ENCODE measurements around the gene STX5. TPM values are rescaled to one million over a fixed set of nuclear protein-coding genes. Genes with fewer than 3 reads are reported as not detected.
"Not testable (repeated sequence)": the region's sequence is repeated elsewhere in the genome, so short reads cannot be mapped to it uniquely, and the experiment has no call there.

STX5 gene
- total RNA-seq, 5 donors from 2014 or later (not counting 1 experiment from before 2014, with no cell fraction given) = 49.3 to 132 (median 58.0) TPM

GRCh38 chr11:62875698-62876478 lies 44.0 kb upstream of the STX5 start:
- ChIA-PET CTCF (no interaction called here), POLR2A (interaction anchor here in 1 of 2 donors (0.6 kb wide), 1 partner anchor 76 kb away, joined by 6 read pairs; no protein-coding TSS in a partner anchor)
- 95% methylated on average over 3 of the region's 7 CpGs for WGBS (ENCODE audit: insufficient coverage)
- Mint-ChIP-seq H3K4me1 (peaks cover 11 to 19% (median 12%) of the 10 kb centered on the region in 3 donors), H3K4me3 (no peak overlapping the region), H3K36me3 (no peaks in the 10 kb centered on the region), H3K27me3 (no peaks in the 10 kb centered on the region), H3K27ac (no peak overlapping the region), H3K9me3 (no peaks in the 10 kb centered on the region)
- H3K4me3 ChIP-seq (ENCODE audit: control insufficient read depth in 1 of 2, extremely low read depth in 1 of 2, low read length in 1 of 2) = no peak overlapping the region
- no peak overlapping the region for H3K27ac ChIP-seq (ENCODE audit: low read length)
- ATAC-seq (replicated peaks in 1 of 4) = no peak
- no peaks in the 10 kb centered on the region for H3K27me3 ChIP-seq (replicated peaks in 1 of 2; ENCODE audit: control insufficient read depth in 2 of 2, extremely low read depth in 1 of 2, insufficient read depth in 2 of 2, low read length in 1 of 2)
- H3K4me1 ChIP-seq (ENCODE audit: control insufficient read depth in 1 of 2, extremely low read depth in 1 of 2, insufficient read depth in 2 of 2, low read length in 2 of 2) = peaks cover 2 to 12% of the 10 kb centered on the region in 2 experiments
- no peak for DNase-seq
- no peaks in the 10 kb centered on the region for H3K9me3 ChIP-seq
- no peaks in the 10 kb centered on the region for H3K36me3 ChIP-seq (ENCODE audit: control insufficient read depth in 2 of 2, extremely low read depth in 1 of 2, insufficient read depth in 1 of 2, low read length in 1 of 2)

GRCh38 chr11:62874851-62875250 lies 43.0 kb upstream of the STX5 start:
- DNase-seq (no peak), ATAC-seq (replicated peaks in 1 of 4) (no peak)
- Histone ChIP-seq H3K27ac (ENCODE audit: low read length) (no peak overlapping the region), H3K36me3 (ENCODE audit: control insufficient read depth in 2 of 2, extremely low read depth in 1 of 2, insufficient read depth in 1 of 2, low read length in 1 of 2) (no peaks in the 10 kb centered on the region), H3K4me1 (ENCODE audit: control insufficient read depth in 1 of 2, extremely low read depth in 1 of 2, insufficient read depth in 2 of 2, low read length in 2 of 2) (peaks cover 0 to 4% of the 10 kb centered on the region in 2 experiments), H3K9me3 (no peaks in the 10 kb centered on the region), H3K4me3 (ENCODE audit: control insufficient read depth in 1 of 2, extremely low read depth in 1 of 2, low read length in 1 of 2) (no peak overlapping the region), H3K27me3 (replicated peaks in 1 of 2; ENCODE audit: control insufficient read depth in 2 of 2, extremely low read depth in 1 of 2, insufficient read depth in 2 of 2, low read length in 1 of 2) (no peaks in the 10 kb centered on the region)
- Mint-ChIP-seq H3K4me1 (peaks cover 4 to 11% (median 4%) of the 10 kb centered on the region in 3 donors), H3K27me3 (no peaks in the 10 kb centered on the region), H3K9me3 (no peaks in the 10 kb centered on the region), H3K36me3 (no peaks in the 10 kb centered on the region), H3K4me3 (no peak overlapping the region), H3K27ac (no peak overlapping the region)
- 100% methylated on average over 3 of the region's 7 CpGs for WGBS (ENCODE audit: insufficient coverage)
- ChIA-PET POLR2A (no interaction called here), CTCF (no interaction called here)

- ATAC-seq (replicated peaks in 1 of 4) (no peak), DNase-seq (no peak)
- no peak overlapping the region for H3K27ac Mint-ChIP-seq
- H3K27ac ChIP-seq (ENCODE audit: low read length) = no peak overlapping the region
- no peak overlapping the region for H3K4me3 Mint-ChIP-seq
- no peaks in the 10 kb centered on the region for H3K27me3 Mint-ChIP-seq
- no peak overlapping the region for H3K4me3 ChIP-seq (ENCODE audit: control insufficient read depth in 1 of 2, extremely low read depth in 1 of 2, low read length in 1 of 2)
- H3K9me3 ChIP-seq = no peaks in the 10 kb centered on the region
- H3K9me3 Mint-ChIP-seq = no peaks in the 10 kb centered on the region
- ChIA-PET CTCF (interaction anchor here (0.6 to 0.7 kb wide), 3 partner anchors 33 to 806 kb away, joined by 3 to 5 read pairs (median 4); partner anchors contain the start of gene POLR2G (in 1 of the 2)), POLR2A (interaction anchor here (0.6 kb wide), 5 partner anchors 11 to 86 kb away, joined by 4 to 8 read pairs (median 4); no protein-coding TSS in a partner anchor)
- H3K36me3 Mint-ChIP-seq = no peaks in the 10 kb centered on the region
- no peaks in the 10 kb centered on the region for H3K27me3 ChIP-seq (replicated peaks in 1 of 2; ENCODE audit: control insufficient read depth in 2 of 2, extremely low read depth in 1 of 2, insufficient read depth in 2 of 2, low read length in 1 of 2)
- H3K4me1 Mint-ChIP-seq = peaks cover 6% of the 10 kb centered on the region in 3 donors
- WGBS (ENCODE audit: insufficient coverage) = 81% methylated on average over 3 of the region's 6 CpGs
- no peaks in the 10 kb centered on the region for H3K36me3 ChIP-seq (ENCODE audit: control insufficient read depth in 2 of 2, extremely low read depth in 1 of 2, insufficient read depth in 1 of 2, low read length in 1 of 2)
- peaks cover 0 to 3% of the 10 kb centered on the region in 2 experiments for H3K4me1 ChIP-seq (ENCODE audit: control insufficient read depth in 1 of 2, extremely low read depth in 1 of 2, insufficient read depth in 2 of 2, low read length in 2 of 2)
These were observed 33.8 kb upstream of the STX5 start for GRCh38 chr11:62865635-62866034.

- Mint-ChIP-seq H3K4me1 (peaks cover 6% of the 10 kb centered on the region in 3 donors), H3K27me3 (no peaks in the 10 kb centered on the region), H3K27ac (no peak overlapping the region), H3K4me3 (no peak overlapping the region), H3K36me3 (no peaks in the 10 kb centered on the region), H3K9me3 (no peaks in the 10 kb centered on the region)
- no peaks in the 10 kb centered on the region for H3K9me3 ChIP-seq
- no peak overlapping the region for H3K27ac ChIP-seq (ENCODE audit: low read length)
- CTCF ChIA-PET = interaction anchor here (0.7 to 2.9 kb wide), 4 partner anchors 12 to 188 kb away, joined by 3 to 12 read pairs (median 4); partner anchors contain the start of gene ZBTB3 (in 1 of the 2)
- POLR2A ChIA-PET = interaction anchor here in 1 of 2 donors (0.5 kb wide), 1 partner anchor 12 kb away, joined by 6 read pairs; no protein-coding TSS in a partner anchor
- no peak for DNase-seq
- no peaks in the 10 kb centered on the region for H3K36me3 ChIP-seq (ENCODE audit: control insufficient read depth in 2 of 2, extremely low read depth in 1 of 2, insufficient read depth in 1 of 2, low read length in 1 of 2)
- peaks cover 0 to 3% of the 10 kb centered on the region in 2 experiments for H3K4me1 ChIP-seq (ENCODE audit: control insufficient read depth in 1 of 2, extremely low read depth in 1 of 2, insufficient read depth in 2 of 2, low read length in 2 of 2)
- H3K27me3 ChIP-seq (replicated peaks in 1 of 2; ENCODE audit: control insufficient read depth in 2 of 2, extremely low read depth in 1 of 2, insufficient read depth in 2 of 2, low read length in 1 of 2) = no peaks in the 10 kb centered on the region
- no peak for ATAC-seq (replicated peaks in 1 of 4)
- WGBS (ENCODE audit: insufficient coverage) = 83% methylated on average over 1 of the region's 4 CpGs
- H3K4me3 ChIP-seq (ENCODE audit: control insufficient read depth in 1 of 2, extremely low read depth in 1 of 2, low read length in 1 of 2) = no peak overlapping the region
These were observed 32.0 kb upstream of the STX5 start for GRCh38 chr11:62863687-62864335.

GRCh38 chr11:62861564-62862192 lies 29.8 kb upstream of the STX5 start:
- not testable (repeated sequence) for H3K27me3 ChIP-seq (replicated peaks in 1 of 2; ENCODE audit: control insufficient read depth in 2 of 2, extremely low read depth in 1 of 2, insufficient read depth in 2 of 2, low read length in 1 of 2); H3K4me3 Mint-ChIP-seq; H3K27ac ChIP-seq (ENCODE audit: low read length); H3K27me3 Mint-ChIP-seq; H3K36me3 Mint-ChIP-seq; H3K9me3 Mint-ChIP-seq; DNase-seq; H3K36me3 ChIP-seq (ENCODE audit: control insufficient read depth in 2 of 2, extremely low read depth in 1 of 2, insufficient read depth in 1 of 2, low read length in 1 of 2); ATAC-seq (replicated peaks in 1 of 4); H3K4me3 ChIP-seq (ENCODE audit: control insufficient read depth in 1 of 2, extremely low read depth in 1 of 2, low read length in 1 of 2); H3K9me3 ChIP-seq; H3K27ac Mint-ChIP-seq
- peaks cover 10 to 22% (median 20%) of the 10 kb centered on the region in 3 donors for H3K4me1 Mint-ChIP-seq
- H3K4me1 ChIP-seq (ENCODE audit: control insufficient read depth in 1 of 2, extremely low read depth in 1 of 2, insufficient read depth in 2 of 2, low read length in 2 of 2) = peaks cover 0 to 11% of the 10 kb centered on the region in 2 experiments
- WGBS (ENCODE audit: insufficient coverage) = 100% methylated on average over 5 of the region's 16 CpGs
- CTCF ChIA-PET = interaction anchor here (0.6 to 2.9 kb wide), 9 partner anchors 17 to 1456 kb away, joined by 3 to 12 read pairs (median 3); partner anchors contain the start of genes PRDX5 (in 1 of the 2) and ZBTB3 (in 1 of the 2)
- POLR2A ChIA-PET = interaction anchor here (0.5 to 1.2 kb wide), 5 partner anchors 8 to 310 kb away, joined by 4 to 9 read pairs (median 6); partner anchors contain the start of gene ZBTB3 (in 1 of the 2)

Data from T-cell (primary cell).